Panc1 (cell line): ENCODE results near the gene USP28. TPM values are rescaled to one million over a fixed set of nuclear protein-coding genes. Genes with fewer than 3 reads are reported as not detected.
"Not testable (repeated sequence)": the region's sequence is repeated elsewhere in the genome, so short reads cannot be mapped to it uniquely, and the experiment has no call there.

Experiments
- ATAC-seq: fragments of 200-7000 bp; cut with Tn5 transposase; 2 replicates; pipeline ENCODE4 v1.9.1; 2020; ENCODE audit warnings: mild to moderate bottlenecking, moderate library complexity
- BruUV-seq: library from RNA; stranded (reverse); fragments of 400-500 nt; replicated peaks from 2 replicates; lab custom pipeline; 2021; lab: Mats Ljungman, UMichigan
- CTCF ChIA-PET: fragments of 300-600 bp; sonication (Branson Sonifier 250); formaldehyde crosslinking; loops from one replicate; lab custom pipeline; 2022; ENCODE audit warnings: antibody characterized with exemption; lab: Charles Lee
- POLR2A ChIA-PET: fragments of 300-600 bp; sonication (Branson Sonifier 250); formaldehyde crosslinking; loops from one replicate; lab custom pipeline; 2022; ENCODE audit warnings: antibody characterized with exemption; lab: Charles Lee
- DNase-seq: peaks from one replicate; pipeline ENCODE4 v3.0.0-alpha.2; 2010; ENCODE audit warnings: low read depth, low spot score
- H3K27ac ChIP-seq: 2 replicates; pipeline ENCODE4 v1.5.1; 2011; ENCODE audit warnings: mild to moderate bottlenecking, low read length, inconsistent platforms
- H3K27me3 ChIP-seq: fragments of 200-500 bp; sonication (Bioruptor generic); 2 replicates; pipeline ENCODE4 v1.6.0; 2014; ENCODE audit warnings: low read length, inconsistent platforms; ENCODE audit not compliant: control insufficient read depth, insufficient read depth
- H3K36me3 ChIP-seq: fragments of 200-500 bp; sonication (Bioruptor generic); 2 replicates; pipeline ENCODE4 v1.5.1; 2014; ENCODE audit warnings: inconsistent platforms, mild to moderate bottlenecking, low read length, moderate library complexity; ENCODE audit not compliant: control insufficient read depth, insufficient read depth
- H3K4me1 ChIP-seq: 2 replicates; pipeline ENCODE4 v1.5.1; 2011; ENCODE audit warnings: inconsistent platforms, mild to moderate bottlenecking, low read length, moderate library complexity; ENCODE audit not compliant: control insufficient read depth, insufficient read depth
- H3K4me3 ChIP-seq, 2 experiments: 2 replicates each; pipeline ENCODE4 v1.5.1; 2011 to 2012; ENCODE audit warnings: low read depth in 2 of 2, low read length in 2 of 2, mild to moderate bottlenecking in 2 of 2, inconsistent platforms in 1 of 2, moderate library complexity in 1 of 2
- H3K9me3 ChIP-seq: fragments of 200-500 bp; sonication (Bioruptor generic); 2 replicates; pipeline ENCODE4 v1.5.1; 2014; ENCODE audit warnings: low read depth, mild to moderate bottlenecking, inconsistent platforms, low read length, moderate library complexity; ENCODE audit not compliant: control insufficient read depth, insufficient read depth
- POLR2AphosphoS5 ChIP-seq: IDR thresholded peaks from 2 replicates; pipeline ENCODE4 v1.6.1; 2012; ENCODE audit warnings: mild to moderate bottlenecking, low read depth, low read length, moderate library complexity
- SIN3A ChIP-seq: IDR thresholded peaks from 2 replicates; pipeline ENCODE4 v1.6.1; 2012; ENCODE audit warnings: low read depth, mild to moderate bottlenecking, low read length, moderate library complexity, borderline replicate concordance; ENCODE audit not compliant: insufficient read depth
- TCF7L2 ChIP-seq: IDR thresholded peaks from 2 replicates; pipeline ENCODE4 v1.6.1; 2011; ENCODE audit warnings: mild to moderate bottlenecking, low read depth, low read length, inconsistent platforms
- in situ Hi-C: cut with HindIII; loops from 2 replicates; pipeline ENCODE4 v1.10.0; 2016; ENCODE audit warnings: low sequenced_read_pairs, low pct_unique_long_range_greater_than_20kb
- intact Hi-C: fragments of 100-400 bp; cut with micrococcal nuclease; formaldehyde crosslinking; loops from one replicate; pipeline ENCODE4 v1.10.0; 2022; ENCODE audit not compliant: unreplicated experiment
- total RNA-seq: library from RNA; stranded (reverse); gene quantifications from one replicate; pipeline ENCODE4 v1.2.1, GENCODE V29; 2021; ENCODE audit not compliant: unreplicated experiment
- TF ChIP-seq, protein P1 (sequence below), 2 experiments: IDR thresholded peaks; 2 replicates each; pipeline ENCODE4 v1.6.1; 2011 to 2012; ENCODE audit warnings: low read depth in 2 of 2, control low read depth in 1 of 2, low read length in 1 of 2, mild to moderate bottlenecking in 1 of 2, moderate library complexity in 1 of 2; ENCODE audit not compliant: insufficient read depth in 1 of 2
- TF ChIP-seq, protein P2 (sequence below): fragments of 450-650 bp; IDR thresholded peaks from 2 replicates; pipeline ENCODE4 v1.5.1; 2017; ENCODE audit warnings: mild to moderate bottlenecking

USP28 gene
- total RNA-seq, 1 experiment from 2014 or later = 52.3 TPM

DNA sequence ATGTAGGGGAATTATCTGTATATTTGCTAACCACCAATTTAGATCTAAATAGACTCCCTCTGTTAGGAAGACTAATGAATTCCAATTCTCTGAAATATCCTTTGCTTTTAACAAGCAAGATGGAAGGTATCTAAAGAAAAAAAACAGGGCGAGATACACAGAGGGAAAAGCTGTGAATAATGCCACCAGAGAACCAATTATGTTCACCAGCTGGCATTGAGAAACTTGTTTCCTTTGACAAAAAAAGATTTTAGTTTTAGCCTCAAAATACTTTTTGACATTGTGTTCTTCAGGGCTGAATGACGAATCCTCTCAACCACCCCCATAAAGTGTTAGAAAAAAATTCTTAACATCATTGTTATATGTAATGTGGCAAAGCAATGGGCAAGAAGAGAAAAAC, 48.2 kb upstream of the USP28 start:
- CTCF ChIA-PET = no interaction called here
- no TSS peak for BruUV-seq
- H3K27me3 ChIP-seq = peaks cover 5% of the 10 kb centered on the region; the same call in 1 of the 2 replicates
- no peaks in the 10 kb centered on the region for H3K9me3 ChIP-seq
- H3K4me3 ChIP-seq = no peak overlapping the region
- no peak overlapping the region for H3K27ac ChIP-seq
- no peak for ATAC-seq
- H3K36me3 ChIP-seq = no peaks in the 10 kb centered on the region
- no peak for DNase-seq
- POLR2A ChIA-PET = no interaction called here
- intact Hi-C loops = no loop called here
- TF ChIP-seq POLR2AphosphoS5 (no peak), TCF7L2 (no peak), SIN3A (no peak)
- TF ChIP-seq, protein P1, sequence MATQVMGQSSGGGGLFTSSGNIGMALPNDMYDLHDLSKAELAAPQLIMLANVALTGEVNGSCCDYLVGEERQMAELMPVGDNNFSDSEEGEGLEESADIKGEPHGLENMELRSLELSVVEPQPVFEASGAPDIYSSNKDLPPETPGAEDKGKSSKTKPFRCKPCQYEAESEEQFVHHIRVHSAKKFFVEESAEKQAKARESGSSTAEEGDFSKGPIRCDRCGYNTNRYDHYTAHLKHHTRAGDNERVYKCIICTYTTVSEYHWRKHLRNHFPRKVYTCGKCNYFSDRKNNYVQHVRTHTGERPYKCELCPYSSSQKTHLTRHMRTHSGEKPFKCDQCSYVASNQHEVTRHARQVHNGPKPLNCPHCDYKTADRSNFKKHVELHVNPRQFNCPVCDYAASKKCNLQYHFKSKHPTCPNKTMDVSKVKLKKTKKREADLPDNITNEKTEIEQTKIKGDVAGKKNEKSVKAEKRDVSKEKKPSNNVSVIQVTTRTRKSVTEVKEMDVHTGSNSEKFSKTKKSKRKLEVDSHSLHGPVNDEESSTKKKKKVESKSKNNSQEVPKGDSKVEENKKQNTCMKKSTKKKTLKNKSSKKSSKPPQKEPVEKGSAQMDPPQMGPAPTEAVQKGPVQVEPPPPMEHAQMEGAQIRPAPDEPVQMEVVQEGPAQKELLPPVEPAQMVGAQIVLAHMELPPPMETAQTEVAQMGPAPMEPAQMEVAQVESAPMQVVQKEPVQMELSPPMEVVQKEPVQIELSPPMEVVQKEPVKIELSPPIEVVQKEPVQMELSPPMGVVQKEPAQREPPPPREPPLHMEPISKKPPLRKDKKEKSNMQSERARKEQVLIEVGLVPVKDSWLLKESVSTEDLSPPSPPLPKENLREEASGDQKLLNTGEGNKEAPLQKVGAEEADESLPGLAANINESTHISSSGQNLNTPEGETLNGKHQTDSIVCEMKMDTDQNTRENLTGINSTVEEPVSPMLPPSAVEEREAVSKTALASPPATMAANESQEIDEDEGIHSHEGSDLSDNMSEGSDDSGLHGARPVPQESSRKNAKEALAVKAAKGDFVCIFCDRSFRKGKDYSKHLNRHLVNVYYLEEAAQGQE (IDR thresholded peaks at IDR 0.05; ENCODE audit: insufficient read depth in 1 of 2, low read depth in 2 of 2, low read length in 1 of 2) = no peak
- TF ChIP-seq, protein P2, sequence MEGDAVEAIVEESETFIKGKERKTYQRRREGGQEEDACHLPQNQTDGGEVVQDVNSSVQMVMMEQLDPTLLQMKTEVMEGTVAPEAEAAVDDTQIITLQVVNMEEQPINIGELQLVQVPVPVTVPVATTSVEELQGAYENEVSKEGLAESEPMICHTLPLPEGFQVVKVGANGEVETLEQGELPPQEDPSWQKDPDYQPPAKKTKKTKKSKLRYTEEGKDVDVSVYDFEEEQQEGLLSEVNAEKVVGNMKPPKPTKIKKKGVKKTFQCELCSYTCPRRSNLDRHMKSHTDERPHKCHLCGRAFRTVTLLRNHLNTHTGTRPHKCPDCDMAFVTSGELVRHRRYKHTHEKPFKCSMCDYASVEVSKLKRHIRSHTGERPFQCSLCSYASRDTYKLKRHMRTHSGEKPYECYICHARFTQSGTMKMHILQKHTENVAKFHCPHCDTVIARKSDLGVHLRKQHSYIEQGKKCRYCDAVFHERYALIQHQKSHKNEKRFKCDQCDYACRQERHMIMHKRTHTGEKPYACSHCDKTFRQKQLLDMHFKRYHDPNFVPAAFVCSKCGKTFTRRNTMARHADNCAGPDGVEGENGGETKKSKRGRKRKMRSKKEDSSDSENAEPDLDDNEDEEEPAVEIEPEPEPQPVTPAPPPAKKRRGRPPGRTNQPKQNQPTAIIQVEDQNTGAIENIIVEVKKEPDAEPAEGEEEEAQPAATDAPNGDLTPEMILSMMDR = no peak
- in situ Hi-C loops = no loop called here
- no peaks in the 10 kb centered on the region for H3K4me1 ChIP-seq

DNA sequence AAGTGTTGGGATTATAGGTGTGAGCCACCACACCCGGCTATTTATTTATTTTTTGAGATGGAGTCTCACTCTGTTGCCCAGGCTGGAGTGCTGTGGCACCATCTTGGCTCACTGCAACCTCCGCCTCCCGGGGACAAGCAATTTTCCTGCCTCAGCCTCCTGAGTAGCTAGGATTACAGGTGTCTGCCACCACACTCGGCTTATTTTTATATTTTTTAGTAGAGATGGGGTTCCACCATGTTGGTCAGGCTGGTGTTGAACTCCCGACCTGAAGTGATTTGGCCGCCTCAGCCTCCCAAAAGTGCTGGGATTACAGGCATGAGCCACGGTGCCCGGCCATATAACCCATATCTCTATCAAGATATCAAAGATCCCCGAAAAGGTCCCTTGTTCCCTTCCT, 36.1 kb upstream of the USP28 start:
- peaks cover 17% of the 10 kb centered on the region for H3K27me3 ChIP-seq
- ATAC-seq, DNase-seq, H3K27ac ChIP-seq, H3K9me3 ChIP-seq, intact Hi-C loops, in situ Hi-C loops, CTCF ChIA-PET, H3K4me3 ChIP-seq, H3K4me1 ChIP-seq, POLR2A ChIA-PET, H3K36me3 ChIP-seq, BruUV-seq: not testable (repeated sequence)

DNA sequence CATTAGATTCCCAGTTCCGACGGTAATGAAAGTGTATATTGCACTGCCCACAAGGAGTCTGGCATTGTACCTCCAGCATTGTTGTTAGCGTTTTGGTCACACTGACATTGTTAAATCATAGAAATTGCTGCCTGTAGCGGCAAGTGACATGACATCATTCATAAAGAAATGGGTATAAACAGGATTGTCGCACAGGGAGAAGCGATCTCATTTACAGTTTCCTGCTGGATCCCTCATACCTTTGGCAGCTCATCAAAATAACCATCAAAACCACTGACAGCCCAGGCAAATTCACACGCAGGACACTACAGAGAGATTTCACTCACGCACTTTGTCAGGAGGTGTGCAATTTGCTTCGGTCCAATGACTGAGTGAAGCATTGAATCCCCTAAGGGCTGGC, 32.7 kb upstream of the USP28 start:
- no peak for DNase-seq
- in situ Hi-C loops = no loop called here
- ATAC-seq = no peak
- no peak overlapping the region for H3K27ac ChIP-seq
- TF ChIP-seq, protein P1 (IDR thresholded peaks at IDR 0.05; ENCODE audit: insufficient read depth in 1 of 2, low read depth in 2 of 2, low read length in 1 of 2) = no peak
- TF ChIP-seq SIN3A (no peak), TCF7L2 (no peak), POLR2AphosphoS5 (no peak)
- TF ChIP-seq, protein P2 = no peak
- ChIA-PET CTCF (interaction anchor here (0.6 to 0.9 kb wide), 2 partner anchors 11 to 263 kb away, joined by 3 read pairs; no protein-coding TSS in a partner anchor), POLR2A (no interaction called here)
- peaks cover 32% of the 10 kb centered on the region for H3K27me3 ChIP-seq
- H3K36me3 ChIP-seq = no peaks in the 10 kb centered on the region
- H3K4me3 ChIP-seq = no peak overlapping the region
- no TSS peak for BruUV-seq
- no peaks in the 10 kb centered on the region for H3K9me3 ChIP-seq
- intact Hi-C loops = no loop called here
- H3K4me1 ChIP-seq = peaks cover 10% of the 10 kb centered on the region
